GM21529 (cell line): ENCODE results near the gene COL23A1.

ENCODE experiments used
- ATAC-seq: cut with Tn5 transposase; IDR thresholded peaks from one replicate; pipeline ENCODE4 v1.9.1; 2021; ENCODE audit not compliant: unreplicated experiment

COL23A1 gene

DNA sequence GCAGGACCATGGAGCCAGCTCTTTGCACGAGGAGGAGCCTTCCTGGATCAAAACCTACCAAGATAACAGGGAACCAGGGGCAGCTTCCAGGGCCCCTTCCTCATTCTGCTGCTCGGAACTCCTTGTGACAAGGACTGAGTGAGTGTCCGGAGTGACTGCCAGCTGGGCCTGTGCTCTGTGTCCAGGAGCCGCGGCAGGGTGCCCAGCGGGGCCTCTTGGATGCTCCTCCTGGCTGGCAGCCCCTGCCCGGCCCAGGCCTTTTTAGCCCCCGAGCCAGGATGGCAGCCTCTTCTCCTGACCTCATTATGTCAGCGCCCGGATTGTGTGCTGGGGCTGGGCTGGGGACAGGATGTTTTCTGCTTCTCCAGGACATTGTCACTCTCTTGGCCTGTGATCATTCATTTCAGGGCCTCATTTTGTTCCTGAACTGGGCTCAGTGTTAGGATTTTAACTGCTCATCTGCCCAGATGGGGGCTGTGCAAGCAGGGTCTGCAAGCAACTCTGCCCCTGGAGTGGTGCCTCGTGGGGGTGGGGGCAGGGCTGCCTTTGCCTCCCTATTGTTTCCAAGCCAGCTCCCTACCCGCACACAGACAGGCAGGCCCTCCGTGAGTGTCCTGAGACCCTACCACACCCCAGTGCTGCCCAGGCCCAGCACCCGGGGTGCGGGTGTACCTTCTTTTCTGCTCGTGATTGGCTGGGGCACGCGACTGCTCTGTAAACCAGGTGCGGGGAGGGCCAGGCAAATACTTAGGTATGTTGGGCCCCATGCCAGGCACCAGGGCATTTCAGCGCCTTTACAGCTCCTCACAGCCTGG lies 161.6 kb downstream of the COL23A1 start:
- no peak for ATAC-seq

DNA sequence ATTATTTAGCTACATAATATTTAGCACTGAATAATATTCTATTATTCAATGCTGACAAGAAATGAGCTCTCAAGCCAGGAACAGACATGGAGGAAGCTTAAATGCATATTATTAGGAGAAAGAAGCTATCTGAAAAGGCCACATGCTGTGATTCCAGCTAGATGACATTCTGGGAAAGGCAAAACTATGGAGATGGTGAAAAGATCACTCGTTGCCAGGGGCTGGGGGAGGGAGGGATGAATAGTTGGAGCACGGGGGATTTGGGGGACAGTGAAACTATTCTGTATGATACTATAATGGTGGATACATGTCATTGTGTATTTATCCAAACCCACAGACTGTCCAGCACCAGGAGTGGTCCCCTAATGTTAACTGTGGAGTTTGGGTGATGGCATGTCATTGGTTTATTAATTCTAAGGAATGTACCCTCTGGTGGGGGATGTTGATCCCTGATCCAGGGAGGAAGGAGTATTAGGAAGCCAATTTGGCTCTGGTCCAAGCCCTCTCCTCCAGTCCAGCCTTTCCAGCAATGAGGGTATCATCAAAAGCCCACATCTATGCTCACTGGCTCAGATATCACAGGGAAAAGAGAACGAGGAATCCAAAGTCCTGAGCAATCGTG lies 162.5 kb downstream of the COL23A1 start:
- ATAC-seq = no peak

DNA sequence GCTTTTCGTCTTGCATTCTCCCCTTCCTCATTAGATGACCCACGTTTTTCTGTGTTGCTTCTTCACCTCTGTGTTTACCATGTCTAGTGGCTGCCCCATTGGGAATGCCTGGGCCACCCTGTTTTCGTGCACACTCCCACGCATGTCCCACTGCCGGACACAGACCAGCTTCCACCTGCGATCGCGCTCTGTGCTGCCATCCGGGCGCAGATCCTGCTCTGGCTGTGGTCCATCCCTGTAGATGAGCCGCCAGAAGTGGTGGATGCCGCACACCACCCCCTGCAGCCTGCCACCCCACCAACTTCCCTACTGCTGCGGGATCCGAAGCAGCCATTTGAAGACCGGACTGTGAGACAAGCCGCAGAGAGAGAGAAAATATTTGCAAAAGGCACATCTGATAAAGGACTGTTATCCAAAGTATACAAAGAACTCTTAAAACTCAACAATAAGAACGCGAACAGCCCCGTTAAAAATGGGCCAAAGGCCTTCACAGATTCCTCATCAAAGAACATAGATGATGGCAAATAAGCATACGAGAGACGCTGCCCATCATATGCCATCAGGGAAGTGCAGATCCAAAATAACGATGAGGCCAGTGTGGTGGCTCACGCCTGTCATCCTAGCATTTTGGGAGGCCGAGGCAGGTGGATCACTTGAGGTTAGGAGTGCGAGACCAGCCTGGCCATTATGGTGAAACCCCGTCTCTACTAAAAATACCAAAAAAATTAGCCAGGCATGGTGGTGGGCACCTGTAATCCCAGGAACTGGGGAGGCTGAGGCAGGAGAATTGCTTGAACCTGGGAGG lies 163.7 kb downstream of the COL23A1 start:
- no peak for ATAC-seq

DNA sequence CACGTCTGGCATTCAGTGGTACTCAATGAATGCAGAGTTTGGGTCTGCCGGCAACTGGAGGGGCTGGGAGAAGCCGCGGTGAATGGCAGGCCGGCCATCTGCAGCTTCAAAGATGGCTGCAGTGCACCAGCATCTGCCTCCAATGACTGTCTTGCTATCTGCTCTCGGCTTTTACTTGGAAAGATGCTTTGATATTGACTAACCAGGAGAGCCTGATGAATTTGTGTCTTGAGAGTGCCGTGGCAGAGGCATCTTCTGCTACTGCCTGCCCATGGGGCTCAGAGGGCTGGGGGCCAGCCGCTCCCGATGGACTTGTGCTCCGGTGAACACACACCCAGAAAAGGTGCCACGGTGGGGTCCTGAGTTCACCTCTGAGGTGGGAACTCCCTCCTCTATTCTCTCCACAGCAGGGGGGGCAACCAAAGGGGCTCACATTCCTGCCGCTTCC lies 164.5 kb downstream of the COL23A1 start:
- no peak for ATAC-seq

DNA sequence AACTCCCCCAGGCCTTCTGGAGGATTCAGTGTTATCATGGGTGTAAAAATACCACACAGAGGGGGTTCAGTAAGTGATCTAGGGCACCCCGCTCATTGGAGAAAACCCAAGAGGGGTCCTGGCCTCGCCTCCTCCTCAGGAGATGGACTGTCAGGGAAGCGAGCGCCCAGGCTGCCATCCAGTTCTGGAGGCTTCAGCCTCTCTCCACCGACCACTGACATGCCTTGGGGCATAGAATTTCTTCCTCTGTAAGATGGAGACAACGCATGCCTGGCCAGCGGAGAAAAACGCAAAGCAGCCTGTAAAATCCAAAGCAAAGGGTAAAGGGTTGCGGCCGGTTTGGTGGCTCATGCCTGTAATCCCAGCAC lies 165.4 kb downstream of the COL23A1 start:
- ATAC-seq = no peak

DNA sequence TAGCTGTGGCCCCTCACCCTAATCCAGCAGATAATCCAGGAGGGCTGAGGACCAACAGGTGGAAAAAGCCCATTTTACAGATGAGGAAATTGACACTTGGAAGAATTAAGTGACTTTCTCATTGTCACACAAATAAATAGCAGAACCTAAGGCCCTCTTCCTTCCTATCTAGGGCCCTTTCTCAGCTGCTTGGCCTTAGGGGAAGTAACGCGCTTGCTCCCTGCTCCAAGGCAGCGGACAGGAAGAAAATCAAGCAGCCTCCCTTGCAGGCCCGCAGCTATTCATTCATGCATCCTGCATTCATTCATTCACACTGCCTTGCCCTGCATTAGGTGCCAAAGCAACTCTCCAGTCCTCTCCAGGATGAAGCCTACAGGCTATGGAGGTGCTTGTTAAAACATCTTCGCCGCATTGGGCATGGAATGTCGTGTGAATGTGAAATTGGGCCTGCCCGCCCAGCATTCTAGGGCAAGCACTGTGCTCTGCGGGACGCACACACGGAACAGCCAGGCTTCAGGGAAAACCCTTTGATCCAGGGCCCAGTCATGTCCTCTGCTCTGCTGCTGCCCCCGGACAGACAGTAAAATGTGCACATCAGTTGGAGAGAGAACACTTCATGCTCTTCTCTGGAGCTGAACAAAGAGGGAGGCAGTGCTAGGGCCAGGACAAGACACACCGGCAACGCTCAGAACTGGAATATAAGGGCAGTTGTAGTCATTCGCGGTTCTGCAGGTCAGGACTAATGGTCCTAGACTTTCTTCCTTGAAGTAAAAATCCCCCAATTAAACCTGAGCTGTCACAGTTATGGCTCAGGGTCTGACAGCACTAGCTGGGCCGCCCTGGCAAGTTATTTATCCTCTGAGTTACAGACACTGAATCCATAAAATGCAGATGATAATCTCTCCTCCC lies 166.0 kb downstream of the COL23A1 start:
- no peak for ATAC-seq

DNA sequence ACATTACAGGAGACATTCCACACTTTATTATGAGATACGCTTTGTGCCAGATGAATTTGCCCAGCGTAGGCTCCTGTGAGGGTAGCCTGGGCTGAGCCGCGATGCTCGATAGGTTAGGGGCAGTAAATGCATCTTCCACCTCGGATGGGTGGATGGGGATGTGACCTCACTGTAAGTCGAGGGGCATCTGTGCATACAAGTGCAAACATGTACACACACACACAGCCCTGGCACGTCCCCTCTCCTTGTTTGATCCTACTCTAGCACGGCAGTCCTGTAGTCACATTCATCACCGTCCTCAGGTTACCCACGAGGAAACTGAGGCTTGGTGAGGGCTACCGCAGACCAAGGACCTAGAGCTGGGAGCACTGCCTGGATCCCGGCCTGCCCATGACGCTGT lies 166.8 kb downstream of the COL23A1 start:
- no peak for ATAC-seq

DNA sequence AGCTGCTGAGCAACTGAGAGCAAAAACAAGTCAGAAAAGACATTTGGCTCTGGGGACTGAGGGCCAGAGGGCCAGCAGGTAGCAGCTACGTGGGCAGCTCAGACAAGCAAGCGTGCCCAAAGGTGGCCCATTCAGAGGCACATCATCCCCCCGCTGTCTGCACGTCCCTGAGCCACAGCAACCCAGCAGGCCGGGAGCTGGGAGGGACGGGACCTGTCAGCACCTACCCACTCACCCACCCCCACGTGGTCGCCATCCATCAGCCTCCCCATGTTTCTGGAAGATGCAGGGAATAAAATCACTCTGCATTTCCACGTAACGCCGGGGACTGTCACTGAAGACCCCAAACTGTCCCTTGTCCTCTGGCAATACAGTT lies 167.8 kb downstream of the COL23A1 start:
- no peak for ATAC-seq

DNA sequence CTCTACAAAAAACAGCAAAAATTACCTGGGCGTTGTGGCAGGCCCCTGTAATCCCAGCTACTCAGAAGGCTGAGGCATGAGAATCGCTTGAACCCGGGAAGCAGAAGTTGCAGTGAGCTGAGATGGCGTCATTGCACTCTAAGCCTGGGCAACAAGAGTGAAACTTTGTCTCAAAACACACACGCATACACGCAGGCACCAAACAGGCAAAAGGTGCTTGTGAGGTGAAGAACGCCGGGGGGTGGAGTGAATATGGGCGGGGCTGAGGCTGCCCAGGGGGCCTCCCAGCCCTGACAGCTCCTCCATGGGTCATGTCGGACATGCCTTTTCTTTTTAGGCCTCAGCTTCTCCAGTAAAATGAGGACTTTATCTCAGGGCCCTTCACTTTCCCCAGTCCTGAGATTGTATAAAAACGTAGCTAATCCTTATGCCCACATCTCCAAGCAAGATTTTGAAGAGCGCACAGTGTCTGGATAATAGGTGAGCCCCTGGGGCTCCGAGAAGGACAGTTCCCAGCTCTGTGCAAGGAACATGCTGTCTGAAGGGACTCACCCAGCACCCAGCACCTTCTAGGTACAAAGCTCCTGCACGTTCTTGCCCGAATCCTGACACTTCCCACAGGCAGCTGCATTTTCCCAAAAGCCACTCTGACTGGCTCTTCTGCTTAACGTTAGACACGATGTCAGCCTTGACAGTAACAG lies 168.3 kb downstream of the COL23A1 start:
- no peak for ATAC-seq

DNA sequence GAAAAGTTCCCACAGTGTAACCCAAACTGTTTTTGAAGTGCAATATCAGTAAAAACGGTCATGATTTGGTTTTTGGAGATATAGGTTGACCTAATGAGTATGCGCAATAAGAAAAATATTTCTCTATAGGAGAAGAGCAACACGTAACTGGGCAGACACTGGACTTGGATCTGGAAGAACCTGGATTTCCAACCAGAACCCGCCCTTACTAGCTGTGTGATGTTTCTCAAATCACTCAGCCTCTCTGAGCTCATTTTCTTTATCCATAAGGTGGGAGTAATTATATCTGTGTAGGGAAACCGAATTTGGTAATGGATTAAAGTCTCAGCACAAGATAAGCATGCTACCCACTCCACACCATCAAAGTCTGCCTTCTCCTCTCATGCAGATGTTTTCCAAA lies 169.1 kb downstream of the COL23A1 start:
- ATAC-seq = no peak

DNA sequence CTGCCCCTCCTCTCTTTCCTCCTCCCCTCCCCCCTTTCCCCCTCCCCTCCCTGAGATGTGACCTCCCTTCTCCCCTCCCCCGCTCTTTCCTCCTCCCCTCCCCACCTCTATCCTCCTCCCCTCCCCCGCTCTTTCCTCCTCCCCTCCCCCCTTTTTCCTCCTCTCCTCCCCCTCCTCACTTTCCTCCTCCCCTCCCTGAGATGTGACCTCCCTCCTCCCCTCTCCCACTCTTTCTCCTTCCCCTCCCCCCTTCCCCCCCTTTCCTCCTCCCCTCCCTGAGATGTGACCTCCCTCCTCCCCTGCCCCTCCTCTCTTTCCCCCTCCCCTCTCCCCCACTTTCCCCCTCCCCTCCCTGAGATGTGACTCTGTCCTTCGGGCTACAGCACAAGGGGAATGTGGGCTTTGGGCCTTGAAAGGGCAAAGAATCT lies 169.8 kb downstream of the COL23A1 start:
- no peak for ATAC-seq

DNA sequence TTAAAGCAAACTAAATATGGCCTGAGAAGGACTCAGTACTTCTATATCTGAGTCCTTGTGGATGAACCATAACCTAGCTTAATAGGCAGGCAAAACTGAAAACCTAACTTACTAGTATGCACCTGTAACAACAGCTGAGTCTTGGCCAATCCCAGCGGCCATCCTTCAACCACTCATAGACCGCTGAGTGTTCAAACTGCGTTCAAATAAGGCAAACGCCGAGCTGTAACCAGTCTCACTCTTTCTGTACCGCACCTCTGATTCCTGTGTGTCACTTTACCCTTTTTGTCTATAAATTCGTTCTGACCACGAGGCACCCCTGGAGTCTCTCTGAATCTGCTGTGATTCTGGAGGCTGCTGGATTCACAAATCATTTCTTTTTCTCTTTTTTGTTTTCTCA lies 170.5 kb downstream of the COL23A1 start:
- ATAC-seq = no peak

DNA sequence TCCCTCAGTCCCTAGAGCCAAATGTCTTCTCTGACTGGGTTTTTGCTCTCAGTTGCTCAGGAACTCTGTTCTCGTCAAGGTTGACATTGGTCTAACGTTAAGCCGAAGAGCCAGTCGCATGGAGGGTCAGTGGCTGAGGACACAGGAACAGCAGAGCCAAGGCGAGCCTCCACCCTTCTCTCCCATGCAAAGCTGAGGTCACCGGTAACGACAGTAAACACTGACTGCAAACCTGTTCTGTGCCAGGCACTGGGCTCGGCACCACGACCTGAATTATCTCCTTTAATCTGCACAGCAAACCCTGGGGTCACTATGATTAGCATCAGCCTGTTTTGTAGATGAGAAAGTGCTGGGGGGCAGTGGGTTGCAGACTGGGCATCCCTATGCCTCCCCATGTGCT lies 171.0 kb downstream of the COL23A1 start:
- no peak for ATAC-seq

DNA sequence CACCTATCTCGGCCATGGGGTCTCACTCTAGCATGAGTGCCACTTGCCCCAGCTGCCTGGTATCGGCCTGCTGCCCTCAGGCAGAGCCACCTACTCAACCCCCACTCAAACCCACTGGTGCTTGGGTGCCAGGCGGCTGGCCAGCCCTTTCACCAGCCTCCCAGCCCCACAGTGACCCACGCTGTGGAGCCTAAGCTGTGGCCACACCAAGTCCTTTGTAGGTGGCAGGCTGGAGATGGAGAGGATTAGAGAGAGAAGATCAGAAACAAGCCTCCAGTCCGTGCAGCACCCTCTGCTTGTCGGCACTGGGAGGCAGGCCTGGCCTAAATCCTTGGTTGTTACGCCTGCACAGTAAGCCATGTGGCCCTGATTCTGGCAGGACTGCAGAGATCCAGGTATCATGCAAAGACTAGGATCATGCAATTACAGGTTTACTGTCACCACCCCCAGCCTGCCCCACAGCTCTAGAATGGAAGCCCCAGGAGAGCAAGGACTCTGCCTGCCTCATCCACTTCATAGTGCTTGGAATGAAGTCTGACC lies 171.7 kb downstream of the COL23A1 start:
- ATAC-seq = no peak

DNA sequence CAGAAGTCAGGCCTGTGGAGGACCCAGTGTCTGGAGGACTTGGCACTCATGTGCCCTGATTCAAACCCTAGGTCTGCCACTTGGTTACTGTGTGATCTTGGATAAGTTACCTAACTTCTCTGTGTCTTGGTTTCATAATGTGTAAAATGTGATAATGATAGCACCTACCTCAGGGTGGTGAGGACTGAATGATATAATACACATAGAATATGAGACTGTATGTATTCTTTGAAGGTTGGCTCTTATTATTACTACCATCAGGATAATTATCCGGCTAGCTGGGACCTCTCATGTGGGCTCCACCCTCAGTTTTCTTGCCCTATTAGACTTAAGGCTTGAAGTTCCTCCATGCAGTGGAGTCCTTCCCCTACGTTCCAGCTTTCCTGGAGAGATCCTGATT lies 172.2 kb downstream of the COL23A1 start:
- ATAC-seq = no peak

DNA sequence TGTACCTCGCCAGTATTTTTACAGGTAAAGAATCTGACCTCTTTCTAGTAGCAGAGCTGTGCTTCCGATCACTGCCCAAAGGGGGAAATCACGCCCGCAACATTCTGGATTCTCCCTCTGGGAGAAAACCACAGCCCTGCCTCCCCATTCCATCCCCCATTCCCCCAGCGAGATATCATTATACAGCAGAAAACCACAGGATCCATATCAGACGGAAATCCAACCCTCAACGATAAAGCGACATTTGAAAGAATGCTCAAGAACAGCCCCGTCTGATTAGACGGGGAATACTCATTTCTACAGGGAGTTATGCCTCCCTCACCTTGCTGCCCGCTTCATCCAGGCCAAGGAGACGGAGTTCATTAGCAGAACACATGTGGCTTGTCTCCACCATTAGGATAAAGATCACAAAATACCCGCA lies 172.8 kb downstream of the COL23A1 start:
- ATAC-seq = no peak

DNA sequence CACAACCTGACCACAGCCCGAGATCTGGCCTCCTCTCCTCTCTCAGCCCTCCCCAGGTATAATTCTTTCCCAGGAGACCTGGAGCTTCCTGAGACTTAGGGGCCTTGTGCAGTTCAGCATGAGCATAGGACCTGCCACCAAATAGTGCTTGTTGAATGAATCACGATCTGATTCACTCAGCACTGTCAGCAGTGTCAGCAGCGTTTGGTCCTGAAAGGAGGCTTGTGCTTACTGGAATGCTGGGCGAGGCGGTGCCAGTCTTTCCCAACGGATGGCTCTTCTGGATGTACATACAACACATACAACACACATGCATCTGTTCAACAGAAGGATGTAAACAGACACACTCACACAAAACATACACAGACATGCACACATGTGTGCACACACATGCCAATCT lies 173.3 kb downstream of the COL23A1 start:
- no peak for ATAC-seq

DNA sequence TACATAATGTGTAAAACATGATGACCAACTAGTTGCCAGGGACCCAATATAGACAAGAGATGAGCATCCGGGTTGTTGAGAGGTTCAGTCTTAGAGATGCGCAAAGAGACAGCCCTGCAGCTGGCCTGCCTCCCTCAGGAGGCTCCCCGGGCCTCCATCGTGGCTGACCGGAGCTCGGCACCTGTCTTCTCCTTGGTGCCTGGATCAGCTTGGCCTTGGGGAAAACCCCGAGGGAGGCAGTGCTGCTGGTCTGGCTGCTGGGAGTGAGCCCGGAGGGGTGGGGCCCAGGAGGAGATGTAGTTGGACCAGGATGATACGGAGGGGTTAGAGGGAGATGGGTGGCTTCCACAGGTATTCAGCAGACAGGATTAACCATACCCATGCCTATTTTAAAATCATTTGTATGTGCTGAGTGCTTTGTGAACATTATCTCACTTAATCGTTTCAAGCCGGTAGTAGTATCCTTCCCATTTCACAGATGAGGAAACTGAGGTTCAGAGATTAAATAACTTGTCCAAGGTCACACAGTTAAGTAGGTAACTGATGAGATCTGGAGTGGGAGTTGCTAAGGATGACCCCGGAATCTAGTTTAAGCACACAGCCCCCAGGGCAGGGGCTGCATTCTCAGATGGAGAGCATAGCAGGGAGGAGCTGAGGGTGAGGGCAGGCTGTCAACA lies 173.8 kb downstream of the COL23A1 start:
- no peak for ATAC-seq

DNA sequence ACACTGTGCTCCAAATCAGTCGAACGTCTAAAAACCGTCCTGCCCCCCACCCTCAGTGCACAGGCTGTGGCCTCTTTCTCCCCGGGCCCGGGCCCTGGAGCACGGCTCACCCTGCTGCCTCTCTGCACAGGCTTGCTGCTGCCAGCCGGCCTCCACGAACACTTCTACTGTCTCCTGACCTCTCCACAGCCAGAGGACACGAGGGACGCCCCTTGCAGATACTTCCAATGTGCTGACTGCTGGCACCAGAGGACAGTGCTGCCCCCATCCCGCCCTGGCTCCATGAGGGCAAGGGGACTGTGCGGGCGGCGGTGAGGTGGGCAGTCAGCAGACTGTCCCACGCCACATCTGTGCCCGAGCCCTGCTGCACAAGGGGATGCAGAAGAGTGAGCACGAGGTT lies 174.8 kb downstream of the COL23A1 start:
- no peak for ATAC-seq
